GM23338 (cell line): ENCODE data around the gene CACUL1.

Source experiments
- CREB1 ChIP-seq: fragments of 250-450 bp; sonication (Bioruptor Pico); IDR thresholded peaks from 2 replicates; pipeline ENCODE4 v1.5.0; 2020; ENCODE audit warnings: low read depth, mild to moderate bottlenecking, moderate library complexity
- TF ChIP-seq, protein P1 (sequence below), 2 experiments: fragments of 200-600 bp in 1 of 2; sonication (generic) in 1 of 2; conservative IDR thresholded peaks; 2 replicates each; pipeline versions ENCODE4 v1.5.1 to v1.6.1; 2016 to 2017; ENCODE audit warnings: antibody characterized with exemption in 2 of 2, low read depth in 2 of 2, mild to moderate bottlenecking in 2 of 2, moderate library complexity in 1 of 2

DNA sequence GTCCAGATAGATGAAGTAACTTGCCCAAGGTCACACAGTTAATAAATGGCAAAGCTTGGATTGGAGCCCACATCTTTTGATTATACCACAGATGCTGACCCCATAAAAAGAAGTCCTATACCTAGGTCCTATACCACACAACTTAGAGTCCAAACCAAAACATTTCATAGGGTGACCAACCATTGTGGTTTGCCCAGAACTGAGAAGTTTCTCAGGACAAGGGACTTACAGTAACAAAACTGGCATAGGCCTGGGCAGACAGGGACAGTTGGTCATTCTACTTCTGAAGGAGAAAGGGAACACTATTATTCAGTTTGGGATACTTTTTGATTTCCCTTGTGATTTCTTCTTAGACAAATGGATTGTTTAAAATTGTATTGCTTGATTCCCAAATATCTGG, 126.4 kb downstream of the CACUL1 start:
- TF ChIP-seq, protein P1, sequence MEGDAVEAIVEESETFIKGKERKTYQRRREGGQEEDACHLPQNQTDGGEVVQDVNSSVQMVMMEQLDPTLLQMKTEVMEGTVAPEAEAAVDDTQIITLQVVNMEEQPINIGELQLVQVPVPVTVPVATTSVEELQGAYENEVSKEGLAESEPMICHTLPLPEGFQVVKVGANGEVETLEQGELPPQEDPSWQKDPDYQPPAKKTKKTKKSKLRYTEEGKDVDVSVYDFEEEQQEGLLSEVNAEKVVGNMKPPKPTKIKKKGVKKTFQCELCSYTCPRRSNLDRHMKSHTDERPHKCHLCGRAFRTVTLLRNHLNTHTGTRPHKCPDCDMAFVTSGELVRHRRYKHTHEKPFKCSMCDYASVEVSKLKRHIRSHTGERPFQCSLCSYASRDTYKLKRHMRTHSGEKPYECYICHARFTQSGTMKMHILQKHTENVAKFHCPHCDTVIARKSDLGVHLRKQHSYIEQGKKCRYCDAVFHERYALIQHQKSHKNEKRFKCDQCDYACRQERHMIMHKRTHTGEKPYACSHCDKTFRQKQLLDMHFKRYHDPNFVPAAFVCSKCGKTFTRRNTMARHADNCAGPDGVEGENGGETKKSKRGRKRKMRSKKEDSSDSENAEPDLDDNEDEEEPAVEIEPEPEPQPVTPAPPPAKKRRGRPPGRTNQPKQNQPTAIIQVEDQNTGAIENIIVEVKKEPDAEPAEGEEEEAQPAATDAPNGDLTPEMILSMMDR (conservative IDR thresholded peaks at IDR 0.05; ENCODE audit: low read depth in 2 of 2): no peak
- TF ChIP-seq CREB1 (CRISPR knock-in tag): no peak
